Measurements from ENCODE around the gene ABHD17A. TPM values are rescaled to one million over a fixed set of nuclear protein-coding genes. Genes with fewer than 3 reads are reported as not detected.

The ABHD17A gene
- total and polyA plus RNA-seq, 2 of the 8 experiments (the other 6 are each of a cell fraction or from before 2014, with no cell fraction given), result 41.2 to 87.4 TPM

DNA sequence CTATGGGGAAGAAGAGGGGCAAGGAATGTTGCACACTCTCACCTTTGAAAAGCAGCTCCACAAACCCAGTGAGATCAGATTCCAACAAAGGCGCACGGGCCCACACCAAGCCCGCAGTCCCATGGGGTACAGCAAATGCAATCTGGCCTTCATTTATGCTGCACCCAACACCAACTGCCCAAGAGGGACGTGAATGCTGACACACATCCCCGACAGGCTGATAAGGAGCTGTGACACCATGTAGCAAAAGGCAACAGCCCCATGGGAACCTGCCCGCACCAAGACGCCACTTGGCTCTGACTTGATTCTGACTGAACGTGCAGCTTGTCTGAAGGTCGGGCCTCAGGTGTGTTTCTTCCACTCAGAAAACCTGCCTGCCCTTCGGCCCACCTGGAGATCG, 54.3 kb downstream of the ABHD17A start:
- peaks cover 0 to 9% (median 2%) of the 10 kb centered on the region in 4 experiments; a peak in 1 of 8 replicates for H3K36me3 ChIP-seq (ENCODE audit: control insufficient read depth in 2 of 4, insufficient read depth in 4 of 4, low read length in 3 of 4)
- H3K18ac ChIP-seq (ENCODE audit: extremely low read depth, low read length), result no peak overlapping the region
- H3K79me2 ChIP-seq (ENCODE audit: control insufficient read depth in 1 of 2, insufficient read depth in 2 of 2, low read length in 2 of 2), result peaks cover 3 to 30% of the 10 kb centered on the region in 2 experiments; a peak in 3 of 4 replicates
- H3K27me3 ChIP-seq (replicated peaks in 1 of 4; ENCODE audit: control insufficient read depth in 3 of 4, extremely low read depth in 1 of 4, insufficient read depth in 3 of 4, low read length in 3 of 4), result no peaks in the 10 kb centered on the region
- H3K9ac ChIP-seq (replicated peaks in 1 of 4; ENCODE audit: extremely low read depth in 1 of 4, low read depth in 3 of 4, low read length in 3 of 4), result no peak overlapping the region
- no peak overlapping the region for H2AK5ac ChIP-seq (ENCODE audit: low read depth, low read length)
- 99% methylated on average over 11 of the region's 11 CpGs; no CpG with 5 or more reads in 1 of the 2 experiments for WGBS, 2 experiments (ENCODE audit: extremely low coverage in 1 of 2, insufficient coverage in 1 of 2, insufficient read length in 1 of 2, insufficient replicate concordance in 2 of 2, low coverage in 1 of 2, low lambda C conversion rate in 2 of 2, missing lambda C conversion rate in 1 of 2)
- no peak overlapping the region for H3K4me2 ChIP-seq (ENCODE audit: insufficient read depth in 1 of 2, low read depth in 2 of 2, low read length in 2 of 2)
- DNase-seq (ENCODE audit: low read depth in 1 of 2, low spot score in 2 of 2) (no peak), FAIRE-seq (no peak)
- ChIA-PET POLR2A (ENCODE audit: partially characterized antibody) (interaction anchor here (1.8 kb wide), 1 partner anchor 15 kb away, joined by 5 read pairs; no protein-coding TSS in a partner anchor), CTCF (ENCODE audit: partially characterized antibody) (interaction anchor here (1.2 to 16.5 kb wide), 8 partner anchors 10 to 63 kb away, joined by 4 to 228 read pairs (median 5); no protein-coding TSS in a partner anchor)
- no peak overlapping the region for H4K8ac ChIP-seq (ENCODE audit: extremely low read depth, insufficient read depth, low read length)
- 0 out of 2 replicates have a peak overlapping the region, but pooled peaks have one; percentile 27 for H2BK12ac ChIP-seq (ENCODE audit: low read depth, low read length)
- no peak overlapping the region for H3K4ac ChIP-seq (replicated peaks; ENCODE audit: insufficient read length, low read depth, low read length)
- no peak overlapping the region for H2BK120ac ChIP-seq (replicated peaks; ENCODE audit: low read depth, low read length)
- no peak for TF ChIP-seq SIRT6 (IDR thresholded peaks at IDR 0.05; ENCODE audit: low read length)
- no peak for TF ChIP-seq CHD1 (IDR thresholded peaks at IDR 0.05; ENCODE audit: low read depth, low read length)
- TF ChIP-seq KDM1A (IDR thresholded peaks at IDR 0.05; ENCODE audit: borderline replicate concordance, low read length), result no peak
- no peak for TF ChIP-seq TAF7 (optimal IDR thresholded peaks at IDR 0.05; ENCODE audit: borderline replicate concordance, low read depth, low read length)
- no peak for TF ChIP-seq CHD2 (IDR thresholded peaks at IDR 0.05; ENCODE audit: low read length)
- no peak overlapping the region for H2BK15ac ChIP-seq (ENCODE audit: low read length)
- no peaks in the 10 kb centered on the region for H3K9me3 ChIP-seq (ENCODE audit: insufficient read depth in 2 of 2, low read depth in 1 of 2, low read length in 1 of 2)
- no peak overlapping the region for H3K4me3 ChIP-seq (ENCODE audit: extremely low read depth in 1 of 4, insufficient read depth in 2 of 4, low read depth in 3 of 4, low read length in 4 of 4)
- H3K14ac ChIP-seq (ENCODE audit: insufficient read length), result no peak overlapping the region
- H4K20me1 ChIP-seq (replicated peaks in 1 of 2; ENCODE audit: control insufficient read depth in 1 of 2, insufficient read depth in 2 of 2, low read length in 2 of 2), result peaks cover 0 to 14% of the 10 kb centered on the region in 2 experiments
- H2BK5ac ChIP-seq (ENCODE audit: low read depth, low read length), result peak overlapping the region; percentile 44; the same call in 1 of the 2 replicates
- peaks cover 2% of the 10 kb centered on the region; the same call in 1 of the 2 replicates for H3K23me2 ChIP-seq (ENCODE audit: low read depth, low read length)
- H3K4me1 ChIP-seq (replicated peaks in 1 of 4; ENCODE audit: control insufficient read depth in 3 of 4, insufficient read depth in 4 of 4, low read length in 3 of 4), result peaks cover 0 to 14% (median 8%) of the 10 kb centered on the region in 4 experiments; a peak in 6 of 7 replicates
- no peak overlapping the region for H3K23ac ChIP-seq (ENCODE audit: insufficient read length)
- H3K79me1 ChIP-seq (ENCODE audit: low read depth, low read length), result peaks cover 17% of the 10 kb centered on the region
- no peak overlapping the region for H3K27ac ChIP-seq (ENCODE audit: low read depth, low read length)
- no peak overlapping the region for H4K91ac ChIP-seq (replicated peaks; ENCODE audit: insufficient read length, low read length)
- H2AFZ ChIP-seq (ENCODE audit: low read length), result no peak overlapping the region
- H3K56ac ChIP-seq (replicated peaks; ENCODE audit: insufficient read length, low read depth, low read length), result no peak overlapping the region
- H2BK20ac ChIP-seq (ENCODE audit: low read length), result no peak overlapping the region
- H4K5ac ChIP-seq (ENCODE audit: insufficient read length, low read depth, low read length), result no peak overlapping the region
